GM12865 (cell line): ENCODE results near the gene UBC.
A peak's percentile ranks its signal among the peaks of the same experiment; 100 is the strongest.

Experiments used
- DNase-seq: peaks from one replicate; pipeline ENCODE4 v3.0.0; 2010; ENCODE audit warnings: low read depth
- H3K4me3 ChIP-seq: 2 replicates; pipeline ENCODE4 v1.5.1; 2011; ENCODE audit warnings: mild to moderate bottlenecking, low read depth, low read length, control low read depth
- CTCF ChIP-seq: IDR thresholded peaks from 2 replicates; pipeline ENCODE4 v1.5.1; 2011; ENCODE audit warnings: low read length, control low read depth, low read depth, inconsistent platforms; ENCODE audit not compliant: insufficient read depth; ENCODE audit errors: missing control alignments

Gene UBC

GRCh38 chr12:124946447-124946793, 32.0 kb upstream of the UBC start:
- no peak for DNase-seq
- H3K4me3 ChIP-seq = no peak overlapping the region
- TF ChIP-seq CTCF = no peak

- TF ChIP-seq CTCF = no peak
- H3K4me3 ChIP-seq = peak overlapping the region; percentile 67
- DNase-seq = no peak
Measured at GRCh38 chr12:124941170-124941527, 26.7 kb upstream of the UBC start.

GRCh38 chr12:124940393-124941169, 26.1 kb upstream of the UBC start:
- peak overlapping the region; percentile 67 for H3K4me3 ChIP-seq
- peak; percentile 93 for DNase-seq
- TF ChIP-seq CTCF = peak; percentile 96

- no peak for DNase-seq
- TF ChIP-seq CTCF = no peak
- peak overlapping the region; percentile 67 for H3K4me3 ChIP-seq
Measured at GRCh38 chr12:124940143-124940392, 25.6 kb upstream of the UBC start.

GRCh38 chr12:124939421-124940142, 25.1 kb upstream of the UBC start:
- DNase-seq = peak; percentile 95
- H3K4me3 ChIP-seq = peak overlapping the region; percentile 67
- TF ChIP-seq CTCF = no peak

GRCh38 chr12:124939079-124939420, 24.6 kb upstream of the UBC start:
- peak overlapping the region; percentile 67 for H3K4me3 ChIP-seq
- peak; percentile 84 for DNase-seq
- TF ChIP-seq CTCF = peak; percentile 30

GRCh38 chr12:124938587-124938986, 24.1 kb upstream of the UBC start:
- no peak for TF ChIP-seq CTCF
- H3K4me3 ChIP-seq = peak overlapping the region; percentile 67
- peak; percentile 57 for DNase-seq
